PC-9 (cell line): ENCODE data around the gene KLF7.

Source experiments
- EZH2 ChIP-seq: fragments of 200-600 bp; sonication (generic); IDR thresholded peaks from 2 replicates; pipeline ENCODE4 v1.8.0; 2017; ENCODE audit warnings: antibody characterized with exemption, low read depth
- TF ChIP-seq, protein P1 (sequence below): fragments of 200-600 bp; sonication (generic); conservative IDR thresholded peaks from 2 replicates; pipeline ENCODE4 v1.6.1; 2017; ENCODE audit warnings: mixed run types, antibody characterized with exemption, mild to moderate bottlenecking, moderate library complexity

DNA sequence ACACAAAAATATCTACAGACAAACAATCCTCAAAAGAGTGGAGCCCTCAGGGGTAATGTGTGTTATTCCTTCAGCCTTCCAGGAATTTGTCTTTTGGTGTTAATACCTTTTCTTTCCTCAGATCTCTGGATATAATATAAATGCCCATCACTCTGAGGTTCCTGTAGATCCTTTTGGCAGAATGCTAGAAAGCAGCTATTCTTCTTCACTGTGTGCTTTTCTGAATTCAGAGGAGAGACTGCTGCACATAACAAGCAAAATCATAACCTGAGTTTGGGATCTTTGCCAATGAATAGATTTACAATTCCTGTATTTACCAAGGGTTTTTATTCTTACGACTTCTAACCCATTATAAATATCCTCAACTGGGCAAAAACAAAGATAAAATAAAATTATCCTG is 57.3 kb downstream of the KLF7 start:
- TF ChIP-seq, protein P1, sequence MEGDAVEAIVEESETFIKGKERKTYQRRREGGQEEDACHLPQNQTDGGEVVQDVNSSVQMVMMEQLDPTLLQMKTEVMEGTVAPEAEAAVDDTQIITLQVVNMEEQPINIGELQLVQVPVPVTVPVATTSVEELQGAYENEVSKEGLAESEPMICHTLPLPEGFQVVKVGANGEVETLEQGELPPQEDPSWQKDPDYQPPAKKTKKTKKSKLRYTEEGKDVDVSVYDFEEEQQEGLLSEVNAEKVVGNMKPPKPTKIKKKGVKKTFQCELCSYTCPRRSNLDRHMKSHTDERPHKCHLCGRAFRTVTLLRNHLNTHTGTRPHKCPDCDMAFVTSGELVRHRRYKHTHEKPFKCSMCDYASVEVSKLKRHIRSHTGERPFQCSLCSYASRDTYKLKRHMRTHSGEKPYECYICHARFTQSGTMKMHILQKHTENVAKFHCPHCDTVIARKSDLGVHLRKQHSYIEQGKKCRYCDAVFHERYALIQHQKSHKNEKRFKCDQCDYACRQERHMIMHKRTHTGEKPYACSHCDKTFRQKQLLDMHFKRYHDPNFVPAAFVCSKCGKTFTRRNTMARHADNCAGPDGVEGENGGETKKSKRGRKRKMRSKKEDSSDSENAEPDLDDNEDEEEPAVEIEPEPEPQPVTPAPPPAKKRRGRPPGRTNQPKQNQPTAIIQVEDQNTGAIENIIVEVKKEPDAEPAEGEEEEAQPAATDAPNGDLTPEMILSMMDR, result no peak
- TF ChIP-seq EZH2, result no peak
